Measurements from ENCODE around the gene TBC1D8.
"Not testable (repeated sequence)": the region's sequence is repeated elsewhere in the genome, so short reads cannot be mapped to it uniquely, and the experiment has no call there.

The TBC1D8 gene

GRCh38 chr2:101063352-101064124, 87.6 kb downstream of the TBC1D8 start:
- DNase-seq = no peak

DNA sequence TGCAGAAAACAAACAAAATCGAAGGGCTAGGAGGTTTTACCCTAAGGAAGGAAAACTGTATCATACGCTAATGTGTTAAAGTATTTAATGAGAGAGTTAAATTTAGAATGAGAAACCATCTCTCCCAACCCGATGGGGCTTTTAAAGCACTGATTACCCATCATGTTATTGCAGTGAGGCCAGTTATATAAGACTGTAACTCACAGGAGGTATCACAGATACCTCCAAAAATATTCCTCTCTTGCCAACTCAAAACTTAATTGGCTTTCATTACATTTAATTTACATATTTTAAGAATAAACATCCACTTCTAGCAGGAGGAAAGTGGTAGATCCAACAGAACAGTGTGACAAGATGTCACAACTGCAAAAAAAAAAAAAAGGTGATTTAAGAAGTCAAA, 92.8 kb downstream of the TBC1D8 start:
- no peak for DNase-seq

GRCh38 chr2:101057051-101057933, 93.9 kb downstream of the TBC1D8 start:
- no peak for DNase-seq

DNA sequence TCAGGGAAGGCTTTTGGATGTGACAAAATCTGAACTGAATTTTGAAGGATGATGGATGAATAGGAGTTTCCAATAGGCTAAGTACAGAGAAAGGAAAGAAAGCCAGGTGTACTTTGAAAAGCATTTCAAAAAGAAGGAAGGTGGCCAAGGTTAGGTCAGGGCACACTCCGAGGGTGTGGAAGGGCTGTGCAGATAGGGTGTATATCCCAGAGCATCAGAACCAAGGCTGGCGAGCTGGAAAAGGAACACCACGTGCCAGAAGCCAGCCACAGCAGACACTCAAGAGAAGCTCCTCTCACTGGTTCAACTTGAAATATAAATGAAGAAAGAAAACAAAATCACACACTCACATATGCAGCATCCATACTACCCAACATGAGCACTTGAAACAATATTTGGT, 98.1 kb downstream of the TBC1D8 start:
- no peak for DNase-seq

DNA sequence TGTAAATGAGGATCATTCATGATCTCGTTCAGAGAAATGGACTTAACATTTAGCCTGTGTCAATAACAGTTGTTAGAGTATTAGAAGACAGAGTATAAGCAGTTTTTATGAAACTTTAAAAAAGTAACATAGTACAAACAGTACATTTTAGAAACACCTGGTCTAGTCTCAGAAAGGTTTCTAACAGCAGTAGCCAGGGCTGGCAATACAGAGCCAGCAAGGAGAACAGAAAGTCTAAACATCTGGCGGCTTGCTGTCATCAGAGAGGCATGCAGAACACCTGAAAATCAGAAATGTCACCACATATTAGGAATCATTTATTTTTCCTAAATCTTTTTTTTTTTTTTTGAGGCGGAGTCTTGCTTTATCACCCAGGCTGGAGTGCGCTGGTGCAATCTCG, 99.0 kb downstream of the TBC1D8 start:
- no peak for DNase-seq

GRCh38 chr2:101050886-101051285, 100.3 kb downstream of the TBC1D8 start:
- DNase-seq = not testable (repeated sequence)

GRCh38 chr2:101048756-101049155, 102.4 kb downstream of the TBC1D8 start:
- no peak for DNase-seq

DNA sequence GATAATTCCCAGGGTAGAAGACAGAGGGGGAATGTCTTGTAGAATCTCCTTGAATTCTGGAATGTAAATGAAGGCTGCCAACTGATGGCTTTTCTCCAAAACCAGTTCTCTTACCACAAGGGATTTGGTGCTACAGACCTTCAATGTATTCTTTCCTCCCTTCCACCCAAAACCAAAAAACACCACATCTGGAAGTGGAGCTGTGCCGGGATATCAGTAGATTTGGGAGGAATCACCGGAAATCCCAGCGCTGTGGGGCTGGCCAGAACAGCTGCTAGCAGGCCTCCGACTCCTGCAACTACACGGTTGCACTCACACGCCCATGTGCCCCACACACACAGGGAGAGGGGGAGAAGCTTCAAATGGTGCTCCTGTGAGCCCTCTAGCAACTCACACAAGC, 103.4 kb downstream of the TBC1D8 start:
- DNase-seq = no peak

GRCh38 chr2:101047075-101047766, 104.0 kb downstream of the TBC1D8 start:
- no peak for DNase-seq

GRCh38 chr2:101045330-101045729, 105.9 kb downstream of the TBC1D8 start:
- DNase-seq = no peak

- no peak for DNase-seq
Measured at GRCh38 chr2:101041413-101041812, 109.8 kb downstream of the TBC1D8 start.

- DNase-seq = no peak
Measured at GRCh38 chr2:101040761-101041160, 110.4 kb downstream of the TBC1D8 start.

DNA sequence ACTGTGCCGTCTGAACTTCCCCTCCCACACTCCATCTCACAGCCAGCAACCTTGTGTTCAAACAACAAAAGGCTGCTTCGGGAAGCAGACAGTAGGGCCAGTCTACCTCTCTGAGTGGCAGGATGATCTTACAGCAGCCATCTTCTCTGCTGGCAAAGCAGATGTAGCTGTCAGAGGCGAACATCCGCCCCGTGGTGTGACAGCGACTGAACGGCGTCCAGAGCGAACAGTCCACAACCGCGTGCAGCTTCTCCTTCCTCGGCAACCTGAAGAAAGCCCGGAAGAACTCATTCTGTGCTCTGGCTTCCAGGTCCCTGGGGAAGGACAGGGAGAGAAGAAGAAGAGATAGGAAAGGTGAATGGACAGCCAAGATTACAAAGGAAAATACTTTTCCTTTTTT, 111.1 kb downstream of the TBC1D8 start:
- no peak for DNase-seq

GRCh38 chr2:101038455-101039255, 112.5 kb downstream of the TBC1D8 start:
- DNase-seq = no peak

GRCh38 chr2:101037161-101037755, 113.9 kb downstream of the TBC1D8 start:
- DNase-seq = no peak

DNA sequence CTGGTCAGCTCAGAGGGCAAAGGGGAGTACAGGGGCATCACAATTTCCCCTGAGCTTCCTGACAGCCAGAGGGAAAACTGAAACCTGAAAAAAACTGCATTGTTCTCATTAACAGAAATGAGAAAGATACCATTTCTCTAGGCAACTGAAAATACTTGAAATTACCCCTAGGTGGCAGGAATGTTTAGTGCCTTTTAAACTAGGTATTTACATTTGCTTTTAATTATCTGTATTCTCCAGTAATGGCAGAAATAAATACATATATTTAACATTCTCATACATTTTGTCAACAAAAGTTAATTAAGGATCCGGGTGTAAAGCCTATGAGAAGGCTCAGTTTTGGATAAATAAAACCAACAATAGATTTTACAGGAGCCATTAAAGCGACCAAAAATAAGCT, 114.6 kb downstream of the TBC1D8 start:
- no peak for DNase-seq

DNA sequence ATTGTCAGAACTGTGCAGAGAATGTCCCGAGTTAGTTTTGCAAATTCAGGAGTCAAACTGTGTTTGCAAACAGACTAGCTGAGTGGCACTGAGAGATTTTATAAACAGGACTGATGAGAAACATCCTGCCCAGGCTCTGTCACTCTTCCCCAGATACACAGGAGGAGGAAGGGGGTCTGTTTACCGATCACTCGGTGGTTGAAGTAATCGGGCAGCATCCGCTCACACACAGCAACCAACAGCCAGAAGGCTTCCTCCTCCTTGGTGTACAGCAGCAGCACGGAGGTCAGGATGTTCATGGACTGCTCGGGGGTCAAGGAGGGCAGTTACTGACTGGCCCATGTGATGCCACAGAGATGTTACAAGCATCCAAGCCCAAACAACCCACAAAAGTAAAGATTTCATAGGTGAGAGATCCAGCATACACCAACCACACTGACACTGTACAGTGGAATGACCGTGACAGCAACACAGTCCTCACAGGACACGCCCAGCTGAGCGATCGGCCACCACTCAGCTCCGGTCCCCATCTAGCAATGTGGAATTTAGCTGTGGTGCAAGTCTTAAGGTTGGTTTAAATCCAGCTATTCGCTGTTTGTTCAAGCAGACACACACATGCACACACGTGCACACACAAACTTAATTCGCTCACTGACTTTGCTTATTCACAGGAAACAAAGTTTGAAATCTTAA, 119.0 kb downstream of the TBC1D8 start:
- no peak for DNase-seq

GRCh38 chr2:101030866-101031554, 120.2 kb downstream of the TBC1D8 start:
- no peak for DNase-seq

DNA sequence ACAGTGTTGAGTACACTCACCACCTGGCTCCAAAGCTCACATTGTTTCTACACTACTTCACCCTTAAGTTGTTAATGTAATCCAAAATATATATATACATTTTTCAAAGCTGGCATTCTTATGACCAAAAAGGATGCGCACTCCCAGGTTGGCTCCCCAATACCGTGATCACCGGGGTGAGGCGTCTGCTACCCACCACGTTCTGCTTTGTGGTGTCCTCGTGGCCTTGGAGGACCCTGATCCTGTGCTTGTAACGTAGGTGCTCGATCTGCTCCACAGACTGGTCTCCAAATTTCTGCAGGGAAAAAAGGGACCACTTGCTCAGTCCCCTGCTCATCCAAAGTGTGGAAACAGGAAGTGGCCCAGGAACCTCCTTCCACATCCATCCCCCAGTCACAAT, 123.3 kb downstream of the TBC1D8 start:
- no peak for DNase-seq

DNA sequence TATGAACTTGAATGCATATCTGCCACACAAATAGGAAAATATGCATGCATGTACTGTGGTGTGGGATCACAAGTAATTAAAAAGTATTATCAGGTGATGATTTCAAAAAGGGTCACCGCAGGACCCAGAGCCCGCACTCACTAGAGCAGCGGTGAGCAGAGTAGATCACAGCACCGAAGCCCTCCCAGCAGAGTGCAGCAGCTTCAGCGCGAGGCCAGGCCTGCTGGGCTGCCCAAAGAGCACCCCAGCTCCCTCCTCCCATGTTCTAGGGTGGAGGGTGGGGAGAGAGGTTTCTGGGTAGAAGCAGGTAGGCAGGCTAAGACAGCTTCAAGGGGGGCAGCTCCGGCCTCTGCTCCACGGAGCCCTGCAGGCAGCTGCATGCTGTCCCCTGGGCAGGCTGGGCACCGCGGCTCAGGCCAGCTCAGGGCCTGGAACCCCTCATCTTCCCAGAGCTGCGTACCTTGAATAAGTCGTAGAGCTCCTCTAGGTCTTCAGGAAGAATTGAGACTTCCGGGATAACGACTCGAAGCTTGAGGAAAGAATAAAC, 124.2 kb downstream of the TBC1D8 start:
- no peak for DNase-seq

DNA sequence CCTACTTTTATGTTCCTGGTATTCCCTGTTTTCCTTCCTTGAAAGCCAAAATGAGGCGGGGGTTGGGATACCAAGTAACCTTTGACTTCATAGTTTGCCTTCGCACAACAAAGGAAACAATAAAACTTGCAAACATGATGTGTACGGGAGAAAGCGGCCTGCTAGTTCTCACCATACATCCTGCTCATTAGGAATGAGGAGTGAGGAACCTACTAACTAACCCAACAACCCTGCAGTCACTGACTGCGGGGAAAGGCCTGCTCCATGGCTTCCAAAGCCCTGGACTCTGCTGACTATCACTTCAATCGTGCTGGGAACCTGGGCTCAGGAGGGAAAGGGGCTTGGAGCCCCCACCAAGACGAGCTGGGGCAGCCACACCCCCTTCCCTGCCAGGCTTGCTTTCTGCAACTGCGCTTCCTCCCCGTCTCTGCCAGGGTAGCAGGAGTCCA, 124.9 kb downstream of the TBC1D8 start:
- DNase-seq = no peak
